SK-N-SH treated with all-trans-retinoic acid at 6 μM for 48 hours (cell line): Measurements from ENCODE around the gene PRKAG2.

Experiments used
- ATAC-seq: fragments of 200-7000 bp; cut with Tn5 transposase; 3 replicates; pipeline ENCODE4 v1.9.1; 2020; ENCODE audit warnings: mild to moderate bottlenecking, moderate library complexity
- ARNTL ChIP-seq: fragments of 450-650 bp; formaldehyde crosslinking; IDR thresholded peaks from 2 replicates; pipeline ENCODE4 v1.5.0; 2020; ENCODE audit warnings: low read depth, mild to moderate bottlenecking, moderate library complexity, borderline replicate concordance
- CSDC2 ChIP-seq: fragments of 250-450 bp; sonication (Bioruptor Pico); IDR thresholded peaks from 2 replicates; pipeline ENCODE4 v1.5.0; 2020; ENCODE audit warnings: mild to moderate bottlenecking, moderate library complexity
- ESRRG ChIP-seq: fragments of 250-450 bp; sonication (Bioruptor Pico); IDR thresholded peaks from 2 replicates; pipeline ENCODE4 v1.6.1; 2021; ENCODE audit warnings: mild to moderate bottlenecking
- GLIS3 ChIP-seq: fragments of 250-450 bp; sonication (Bioruptor Pico); IDR thresholded peaks from 2 replicates; pipeline ENCODE4 v1.5.0; 2020; ENCODE audit warnings: mild to moderate bottlenecking, moderate library complexity
- ISL1 ChIP-seq: fragments of 250-450 bp; sonication (Bioruptor Pico); IDR thresholded peaks from 2 replicates; pipeline ENCODE4 v2.1.2; 2022; ENCODE audit warnings: mild to moderate bottlenecking, moderate library complexity
- OSR1 ChIP-seq: fragments of 250-450 bp; sonication (Bioruptor Pico); IDR thresholded peaks from 2 replicates; pipeline ENCODE4 v1.8.0; 2022; ENCODE audit warnings: moderate library complexity, mild to moderate bottlenecking, inconsistent platforms
- PPARA ChIP-seq: fragments of 250-450 bp; sonication (Bioruptor Pico); IDR thresholded peaks from 2 replicates; pipeline ENCODE4 v1.5.0; 2020; ENCODE audit warnings: mild to moderate bottlenecking, borderline replicate concordance
- RARB ChIP-seq: fragments of 250-450 bp; sonication (Bioruptor Pico); IDR thresholded peaks from 2 replicates; pipeline ENCODE4 v1.8.0; 2021; ENCODE audit warnings: mild to moderate bottlenecking, moderate library complexity
- TCF4 ChIP-seq: fragments of 250-450 bp; sonication (Bioruptor Pico); IDR thresholded peaks from 2 replicates; pipeline ENCODE4 v1.8.0; 2021; ENCODE audit warnings: mild to moderate bottlenecking, moderate library complexity, borderline replicate concordance
- TSHZ2 ChIP-seq: fragments of 250-450 bp; sonication (Bioruptor Pico); IDR thresholded peaks from 2 replicates; pipeline ENCODE4 v1.5.0; 2020; ENCODE audit warnings: mild to moderate bottlenecking, moderate library complexity
- ZC3H10 ChIP-seq: fragments of 250-450 bp; sonication (Bioruptor Pico); IDR thresholded peaks from 2 replicates; pipeline ENCODE4 v1.5.1; 2021; ENCODE audit warnings: mild to moderate bottlenecking, moderate library complexity
- ZFP3 ChIP-seq: fragments of 250-450 bp; sonication (Bioruptor Pico); IDR thresholded peaks from 2 replicates; pipeline ENCODE4 v1.5.0; 2020; ENCODE audit warnings: mild to moderate bottlenecking, moderate library complexity
- ZFP30 ChIP-seq: fragments of 450-650 bp; formaldehyde crosslinking; IDR thresholded peaks from 2 replicates; pipeline ENCODE4 v1.5.0; 2022; ENCODE audit warnings: mild to moderate bottlenecking, moderate library complexity
- ZNF565 ChIP-seq: fragments of 450-650 bp; formaldehyde crosslinking; conservative IDR thresholded peaks from 2 replicates; pipeline ENCODE4 v1.5.0; 2020; ENCODE audit warnings: low read depth, mild to moderate bottlenecking, moderate library complexity
- ZNF70 ChIP-seq: fragments of 450-650 bp; formaldehyde crosslinking; IDR thresholded peaks from 2 replicates; pipeline ENCODE4 v1.5.0; 2020; ENCODE audit warnings: mild to moderate bottlenecking, moderate library complexity
- TF ChIP-seq, protein P1 (sequence below): fragments of 250-450 bp; sonication (Bioruptor Pico); IDR thresholded peaks from 2 replicates; pipeline ENCODE4 v1.5.1; 2020; ENCODE audit warnings: low read depth, mild to moderate bottlenecking, moderate library complexity
- TF ChIP-seq, protein P2 (sequence below): fragments of 250-450 bp; sonication (Bioruptor Pico); IDR thresholded peaks from 2 replicates; pipeline ENCODE4 v1.8.0; 2021; ENCODE audit warnings: low read depth, mild to moderate bottlenecking, moderate library complexity, borderline replicate concordance
- TF ChIP-seq, protein P3 (sequence below): fragments of 250-450 bp; sonication (Bioruptor Pico); IDR thresholded peaks from 2 replicates; pipeline ENCODE4 v1.5.1; 2021; ENCODE audit warnings: mild to moderate bottlenecking, moderate library complexity
- TF ChIP-seq, protein P4 (sequence below): fragments of 250-450 bp; sonication (Bioruptor Pico); IDR thresholded peaks from 2 replicates; pipeline ENCODE4 v1.8.0; 2020; ENCODE audit warnings: mild to moderate bottlenecking, moderate library complexity, borderline replicate concordance

Gene PRKAG2

GRCh38 chr7:151542606-151543130 is 334.2 kb downstream of the PRKAG2 start:
- TF ChIP-seq, protein P1, sequence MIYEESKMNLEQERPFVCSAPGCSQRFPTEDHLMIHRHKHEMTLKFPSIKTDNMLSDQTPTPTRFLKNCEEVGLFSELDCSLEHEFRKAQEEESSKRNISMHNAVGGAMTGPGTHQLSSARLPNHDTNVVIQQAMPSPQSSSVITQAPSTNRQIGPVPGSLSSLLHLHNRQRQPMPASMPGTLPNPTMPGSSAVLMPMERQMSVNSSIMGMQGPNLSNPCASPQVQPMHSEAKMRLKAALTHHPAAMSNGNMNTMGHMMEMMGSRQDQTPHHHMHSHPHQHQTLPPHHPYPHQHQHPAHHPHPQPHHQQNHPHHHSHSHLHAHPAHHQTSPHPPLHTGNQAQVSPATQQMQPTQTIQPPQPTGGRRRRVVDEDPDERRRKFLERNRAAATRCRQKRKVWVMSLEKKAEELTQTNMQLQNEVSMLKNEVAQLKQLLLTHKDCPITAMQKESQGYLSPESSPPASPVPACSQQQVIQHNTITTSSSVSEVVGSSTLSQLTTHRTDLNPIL = no peak
- TF ChIP-seq TSHZ2 = no peak
- TF ChIP-seq ZFP30 = no peak
- TF ChIP-seq ZFP3 = no peak
- no peak for TF ChIP-seq ZC3H10 (CRISPR knock-in tag)
- no peak for TF ChIP-seq OSR1 (CRISPR knock-in tag)
- TF ChIP-seq ARNTL (CRISPR knock-in tag) = no peak
- TF ChIP-seq ZNF565 = no peak
- TF ChIP-seq ZNF70 (CRISPR knock-in tag) = no peak
- no peak for TF ChIP-seq ISL1
- TF ChIP-seq, protein P2, sequence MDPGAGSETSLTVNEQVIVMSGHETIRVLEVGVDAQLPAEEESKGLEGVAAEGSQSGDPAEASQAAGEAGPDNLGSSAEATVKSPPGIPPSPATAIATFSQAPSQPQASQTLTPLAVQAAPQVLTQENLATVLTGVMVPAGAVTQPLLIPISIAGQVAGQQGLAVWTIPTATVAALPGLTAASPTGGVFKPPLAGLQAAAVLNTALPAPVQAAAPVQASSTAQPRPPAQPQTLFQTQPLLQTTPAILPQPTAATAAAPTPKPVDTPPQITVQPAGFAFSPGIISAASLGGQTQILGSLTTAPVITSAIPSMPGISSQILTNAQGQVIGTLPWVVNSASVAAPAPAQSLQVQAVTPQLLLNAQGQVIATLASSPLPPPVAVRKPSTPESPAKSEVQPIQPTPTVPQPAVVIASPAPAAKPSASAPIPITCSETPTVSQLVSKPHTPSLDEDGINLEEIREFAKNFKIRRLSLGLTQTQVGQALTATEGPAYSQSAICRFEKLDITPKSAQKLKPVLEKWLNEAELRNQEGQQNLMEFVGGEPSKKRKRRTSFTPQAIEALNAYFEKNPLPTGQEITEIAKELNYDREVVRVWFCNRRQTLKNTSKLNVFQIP (CRISPR knock-in tag) = no peak
- no peak for TF ChIP-seq GLIS3 (CRISPR knock-in tag)
- TF ChIP-seq, all 23 proteins: peak for 0
- ATAC-seq = no peak

DNA sequence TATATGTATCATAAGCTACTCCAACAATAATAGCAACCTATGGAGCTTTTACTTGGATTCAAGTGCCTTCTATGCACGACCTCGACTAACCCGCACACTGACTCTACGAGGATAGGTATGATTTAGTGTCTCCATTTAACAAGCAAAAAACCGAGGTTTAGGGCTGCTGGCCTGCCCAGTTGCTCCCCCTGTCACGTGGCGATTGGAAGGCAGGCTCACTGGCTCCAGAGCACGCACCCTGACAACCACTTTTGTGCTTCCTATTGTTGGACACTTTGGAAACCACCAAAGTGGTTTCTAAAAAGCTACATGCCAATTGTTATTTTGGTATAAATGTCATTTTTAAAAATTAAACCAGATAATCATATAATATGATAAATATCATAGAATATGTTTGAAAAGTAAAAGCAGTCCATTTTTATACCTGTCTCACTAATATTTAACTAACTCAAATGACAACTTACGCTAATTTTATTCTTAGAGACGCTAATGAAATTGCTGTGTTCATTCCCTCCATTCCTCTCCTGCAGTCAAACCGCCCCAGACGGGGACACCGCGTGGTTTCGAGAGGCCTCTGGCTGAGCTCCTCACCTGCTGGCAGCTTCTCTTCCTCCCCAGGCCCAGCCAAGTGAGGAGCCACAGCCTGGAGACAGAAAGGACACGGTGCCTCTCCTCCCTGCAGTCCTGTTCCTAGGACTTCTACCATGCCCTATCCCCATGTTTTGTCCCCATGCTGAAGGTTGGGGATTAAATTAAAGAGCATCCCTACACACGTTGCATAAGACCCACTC is 335.0 kb downstream of the PRKAG2 start:
- TF ChIP-seq PPARA = no peak
- no peak for TF ChIP-seq TCF4
- no peak for TF ChIP-seq RARB (CRISPR knock-in tag)
- TF ChIP-seq CSDC2 (CRISPR knock-in tag) = no peak
- TF ChIP-seq, protein P3, sequence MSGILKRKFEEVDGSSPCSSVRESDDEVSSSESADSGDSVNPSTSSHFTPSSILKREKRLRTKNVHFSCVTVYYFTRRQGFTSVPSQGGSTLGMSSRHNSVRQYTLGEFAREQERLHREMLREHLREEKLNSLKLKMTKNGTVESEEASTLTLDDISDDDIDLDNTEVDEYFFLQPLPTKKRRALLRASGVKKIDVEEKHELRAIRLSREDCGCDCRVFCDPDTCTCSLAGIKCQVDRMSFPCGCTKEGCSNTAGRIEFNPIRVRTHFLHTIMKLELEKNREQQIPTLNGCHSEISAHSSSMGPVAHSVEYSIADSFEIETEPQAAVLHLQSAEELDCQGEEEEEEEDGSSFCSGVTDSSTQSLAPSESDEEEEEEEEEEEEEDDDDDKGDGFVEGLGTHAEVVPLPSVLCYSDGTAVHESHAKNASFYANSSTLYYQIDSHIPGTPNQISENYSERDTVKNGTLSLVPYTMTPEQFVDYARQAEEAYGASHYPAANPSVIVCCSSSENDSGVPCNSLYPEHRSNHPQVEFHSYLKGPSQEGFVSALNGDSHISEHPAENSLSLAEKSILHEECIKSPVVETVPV = no peak
- TF ChIP-seq ESRRG (CRISPR knock-in tag) = no peak
- TF ChIP-seq, protein P4, sequence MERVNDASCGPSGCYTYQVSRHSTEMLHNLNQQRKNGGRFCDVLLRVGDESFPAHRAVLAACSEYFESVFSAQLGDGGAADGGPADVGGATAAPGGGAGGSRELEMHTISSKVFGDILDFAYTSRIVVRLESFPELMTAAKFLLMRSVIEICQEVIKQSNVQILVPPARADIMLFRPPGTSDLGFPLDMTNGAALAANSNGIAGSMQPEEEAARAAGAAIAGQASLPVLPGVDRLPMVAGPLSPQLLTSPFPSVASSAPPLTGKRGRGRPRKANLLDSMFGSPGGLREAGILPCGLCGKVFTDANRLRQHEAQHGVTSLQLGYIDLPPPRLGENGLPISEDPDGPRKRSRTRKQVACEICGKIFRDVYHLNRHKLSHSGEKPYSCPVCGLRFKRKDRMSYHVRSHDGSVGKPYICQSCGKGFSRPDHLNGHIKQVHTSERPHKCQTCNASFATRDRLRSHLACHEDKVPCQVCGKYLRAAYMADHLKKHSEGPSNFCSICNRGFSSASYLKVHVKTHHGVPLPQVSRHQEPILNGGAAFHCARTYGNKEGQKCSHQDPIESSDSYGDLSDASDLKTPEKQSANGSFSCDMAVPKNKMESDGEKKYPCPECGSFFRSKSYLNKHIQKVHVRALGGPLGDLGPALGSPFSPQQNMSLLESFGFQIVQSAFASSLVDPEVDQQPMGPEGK = no peak
- no peak for ATAC-seq

GRCh38 chr7:151540146-151540545 is 336.8 kb downstream of the PRKAG2 start:
- no peak for ATAC-seq
- no peak for TF ChIP-seq ZFP30
- TF ChIP-seq ZC3H10 (CRISPR knock-in tag) = no peak
- TF ChIP-seq TSHZ2 = no peak
- no peak for TF ChIP-seq ISL1
- no peak for TF ChIP-seq OSR1 (CRISPR knock-in tag)
- no peak for TF ChIP-seq GLIS3 (CRISPR knock-in tag)
- no peak for TF ChIP-seq ZNF565
- TF ChIP-seq, protein P1 = no peak
- no peak for TF ChIP-seq ZFP3
